ENCODE results near the gene BRCA2. TPM values are rescaled to one million over a fixed set of nuclear protein-coding genes. Genes with fewer than 3 reads are reported as not detected.

BRCA2 gene, protein sequence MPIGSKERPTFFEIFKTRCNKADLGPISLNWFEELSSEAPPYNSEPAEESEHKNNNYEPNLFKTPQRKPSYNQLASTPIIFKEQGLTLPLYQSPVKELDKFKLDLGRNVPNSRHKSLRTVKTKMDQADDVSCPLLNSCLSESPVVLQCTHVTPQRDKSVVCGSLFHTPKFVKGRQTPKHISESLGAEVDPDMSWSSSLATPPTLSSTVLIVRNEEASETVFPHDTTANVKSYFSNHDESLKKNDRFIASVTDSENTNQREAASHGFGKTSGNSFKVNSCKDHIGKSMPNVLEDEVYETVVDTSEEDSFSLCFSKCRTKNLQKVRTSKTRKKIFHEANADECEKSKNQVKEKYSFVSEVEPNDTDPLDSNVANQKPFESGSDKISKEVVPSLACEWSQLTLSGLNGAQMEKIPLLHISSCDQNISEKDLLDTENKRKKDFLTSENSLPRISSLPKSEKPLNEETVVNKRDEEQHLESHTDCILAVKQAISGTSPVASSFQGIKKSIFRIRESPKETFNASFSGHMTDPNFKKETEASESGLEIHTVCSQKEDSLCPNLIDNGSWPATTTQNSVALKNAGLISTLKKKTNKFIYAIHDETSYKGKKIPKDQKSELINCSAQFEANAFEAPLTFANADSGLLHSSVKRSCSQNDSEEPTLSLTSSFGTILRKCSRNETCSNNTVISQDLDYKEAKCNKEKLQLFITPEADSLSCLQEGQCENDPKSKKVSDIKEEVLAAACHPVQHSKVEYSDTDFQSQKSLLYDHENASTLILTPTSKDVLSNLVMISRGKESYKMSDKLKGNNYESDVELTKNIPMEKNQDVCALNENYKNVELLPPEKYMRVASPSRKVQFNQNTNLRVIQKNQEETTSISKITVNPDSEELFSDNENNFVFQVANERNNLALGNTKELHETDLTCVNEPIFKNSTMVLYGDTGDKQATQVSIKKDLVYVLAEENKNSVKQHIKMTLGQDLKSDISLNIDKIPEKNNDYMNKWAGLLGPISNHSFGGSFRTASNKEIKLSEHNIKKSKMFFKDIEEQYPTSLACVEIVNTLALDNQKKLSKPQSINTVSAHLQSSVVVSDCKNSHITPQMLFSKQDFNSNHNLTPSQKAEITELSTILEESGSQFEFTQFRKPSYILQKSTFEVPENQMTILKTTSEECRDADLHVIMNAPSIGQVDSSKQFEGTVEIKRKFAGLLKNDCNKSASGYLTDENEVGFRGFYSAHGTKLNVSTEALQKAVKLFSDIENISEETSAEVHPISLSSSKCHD (N-terminal part only)
- total RNA-seq (2022; extraction: Qiagen RNA extraction; ENCODE audit: low read depth) = 3.3 to 6.7 TPM (median 4.7 TPM) in 5 replicates

DNA sequence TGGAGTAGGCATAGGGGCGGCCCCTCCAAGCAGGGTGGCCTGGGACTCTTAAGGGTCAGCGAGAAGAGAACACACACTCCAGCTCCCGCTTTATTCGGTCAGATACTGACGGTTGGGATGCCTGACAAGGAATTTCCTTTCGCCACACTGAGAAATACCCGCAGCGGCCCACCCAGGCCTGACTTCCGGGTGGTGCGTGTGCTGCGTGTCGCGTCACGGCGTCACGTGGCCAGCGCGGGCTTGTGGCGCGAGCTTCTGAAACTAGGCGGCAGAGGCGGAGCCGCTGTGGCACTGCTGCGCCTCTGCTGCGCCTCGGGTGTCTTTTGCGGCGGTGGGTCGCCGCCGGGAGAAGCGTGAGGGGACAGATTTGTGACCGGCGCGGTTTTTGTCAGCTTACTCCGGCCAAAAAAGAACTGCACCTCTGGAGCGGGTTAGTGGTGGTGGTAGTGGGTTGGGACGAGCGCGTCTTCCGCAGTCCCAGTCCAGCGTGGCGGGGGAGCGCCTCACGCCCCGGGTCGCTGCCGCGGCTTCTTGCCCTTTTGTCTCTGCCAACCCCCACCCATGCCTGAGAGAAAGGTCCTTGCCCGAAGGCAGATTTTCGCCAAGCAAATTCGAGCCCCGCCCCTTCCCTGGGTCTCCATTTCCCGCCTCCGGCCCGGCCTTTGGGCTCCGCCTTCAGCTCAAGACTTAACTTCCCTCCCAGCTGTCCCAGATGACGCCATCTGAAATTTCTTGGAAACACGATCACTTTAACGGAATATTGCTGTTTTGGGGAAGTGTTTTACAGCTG lies at the start of gene BRCA2, which contains the start of gene ZAR1L:
Gene BRCA2, plus strand, starts transcription at position 271 of the 790 bp plus-strand sequence. CDS start 953 bp downstream, outside the sequence.
Gene ZAR1L, minus strand, starts transcription at position 126 of the 790 bp plus-strand sequence. CDS start 3,438 bp downstream, outside the sequence.

DNA sequence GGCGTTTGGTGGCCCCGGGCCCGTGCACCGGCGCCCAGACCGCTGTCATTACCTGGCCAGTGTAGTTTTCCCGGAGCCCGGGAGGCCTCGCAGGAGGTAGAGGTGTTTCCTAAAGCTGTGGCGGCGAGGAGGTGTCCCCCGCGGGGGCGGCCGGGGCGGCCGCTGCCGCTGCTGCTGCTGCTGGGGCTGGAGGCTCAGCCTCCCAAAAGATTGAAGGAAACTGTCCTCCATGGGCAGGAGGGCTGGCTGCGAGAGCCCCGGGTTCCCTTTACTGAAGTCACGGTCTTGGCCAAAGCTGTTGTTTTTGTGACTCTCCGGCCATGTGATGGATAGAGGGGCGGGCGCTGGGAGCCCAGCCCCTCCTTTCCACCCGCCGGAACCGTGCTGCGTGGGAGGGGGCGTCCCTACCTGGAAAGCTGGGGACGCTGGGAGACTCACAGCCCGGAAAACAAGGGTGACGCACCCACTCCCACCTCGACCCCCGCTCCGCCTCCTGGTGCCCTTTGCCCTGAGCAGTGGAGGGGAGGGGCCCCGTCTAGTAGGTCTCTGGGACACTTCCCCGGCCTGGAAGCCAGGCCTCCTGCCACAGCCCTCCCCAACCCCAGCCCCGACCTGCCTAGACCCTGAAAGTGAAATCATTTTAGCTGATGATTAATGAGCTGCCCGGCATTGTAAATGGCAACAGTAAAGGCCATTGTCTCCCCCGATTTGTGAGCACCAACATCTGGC lies 112.7 kb downstream of the BRCA2 start, which contains the start of gene N4BP2L1:
Gene N4BP2L1, minus strand, starts transcription at position 279 of the 729 bp plus-strand sequence. Its CDS starts 48 bp downstream, at position 231.

Other genes starting within 250 kb of the BRCA2 start
- not detected in 5 replicates for gene ZAR1L, start 145 bp upstream of the BRCA2 start, total RNA-seq (2022; extraction: Qiagen RNA extraction; ENCODE audit: low read depth)
- gene N4BP2L1, start 112.6 kb downstream of the BRCA2 start, total RNA-seq (2022; extraction: Qiagen RNA extraction; ENCODE audit: low read depth) = 0.25 to 0.74 TPM (median 0.48 TPM) in 5 replicates
- 15.9 to 26.3 TPM (median 22.0 TPM) in 5 replicates for gene N4BP2L2, start 223.3 kb downstream of the BRCA2 start, total RNA-seq (2022; extraction: Qiagen RNA extraction; ENCODE audit: low read depth)